Stimulated activated CD8-positive, alpha-beta memory T cell treated with anti-CD3 and anti-CD28 coated beads, Interleukin-2, amount 100 ng/mL, for 48 hours (primary cell): ENCODE measurements around the gene MMS22L.
A peak's percentile ranks its signal among the peaks of the same experiment; 100 is the strongest.

Experiments used
- DNase-seq, 2 donors: peaks; one replicate each; pipeline ENCODE4 v3.0.0-alpha.2; 2020; ENCODE audit warnings: low read depth in 2 of 2

Gene MMS22L

DNA sequence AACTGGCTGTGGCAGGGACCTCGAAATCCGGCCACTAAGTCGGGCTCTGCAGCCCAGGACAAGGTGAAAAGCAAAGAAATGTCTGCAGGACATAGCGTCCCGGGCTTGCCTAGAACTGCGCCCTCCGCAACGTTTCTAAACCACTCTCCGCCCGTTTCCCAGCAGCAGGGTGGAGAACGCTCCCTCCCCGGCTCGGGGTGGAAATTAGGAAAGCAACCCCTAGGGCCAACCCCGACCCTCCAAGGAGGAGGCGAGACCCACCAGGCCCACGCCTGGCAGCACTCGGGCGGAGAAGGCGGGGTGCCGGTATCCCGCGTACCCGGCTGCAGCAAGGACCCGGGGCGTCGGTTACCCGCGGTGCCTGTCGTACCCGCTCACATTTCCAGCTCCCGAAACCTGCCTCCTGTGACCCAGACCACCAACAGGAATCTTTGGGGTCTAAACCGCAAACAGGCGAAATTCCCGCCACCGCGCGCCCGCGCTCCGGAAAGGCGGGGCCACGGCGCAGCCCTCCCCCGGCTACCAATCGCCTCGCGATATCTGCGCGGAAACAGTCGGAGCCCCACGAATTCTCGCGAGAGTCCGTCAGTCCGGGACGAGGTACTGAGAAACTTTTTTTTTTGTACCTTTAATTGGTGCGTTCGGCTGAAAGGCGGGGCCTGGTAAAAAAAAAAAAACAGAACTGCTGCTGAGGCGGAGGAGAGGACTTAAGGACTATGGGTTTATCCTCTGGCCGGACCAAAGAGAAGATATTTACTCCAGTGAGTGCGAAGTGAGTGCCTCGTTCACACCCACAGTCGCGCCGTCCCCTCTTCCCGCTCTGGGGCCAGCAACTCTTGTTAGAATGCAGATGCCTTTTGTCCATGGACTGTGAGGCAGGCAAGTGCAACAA is at the start of gene MMS22L:
MMS22L (minus strand) TSS at position 491 of the 892 bp plus-strand sequence. CDS start 739 bp downstream, outside the sequence.
- peak; percentile 88 to 91 for DNase-seq

GRCh38 chr6:97322811-97323210 is 39.8 kb upstream of the MMS22L start:
- no peak for DNase-seq

DNA sequence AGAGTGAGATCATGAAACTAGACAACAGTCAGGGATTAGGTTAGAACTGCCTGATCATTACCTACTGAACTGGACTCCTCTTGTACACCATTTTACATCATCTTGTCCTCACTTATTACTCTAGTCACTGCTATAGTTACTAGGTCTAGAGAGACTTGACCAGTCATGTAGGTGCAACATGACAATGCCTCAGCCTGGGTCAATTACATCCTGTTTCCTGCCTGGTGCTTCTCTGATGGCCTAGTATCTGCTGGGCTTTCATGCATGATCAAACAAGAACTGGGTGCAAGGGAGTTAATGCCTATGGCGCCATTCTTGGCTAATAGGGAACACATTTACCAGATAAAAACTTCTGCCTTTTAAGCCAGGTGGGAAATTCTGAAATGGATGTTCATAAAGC is 39.2 kb upstream of the MMS22L start:
- no peak for DNase-seq

GRCh38 chr6:97316978-97317377 is 34.0 kb upstream of the MMS22L start:
- no peak for DNase-seq

DNA sequence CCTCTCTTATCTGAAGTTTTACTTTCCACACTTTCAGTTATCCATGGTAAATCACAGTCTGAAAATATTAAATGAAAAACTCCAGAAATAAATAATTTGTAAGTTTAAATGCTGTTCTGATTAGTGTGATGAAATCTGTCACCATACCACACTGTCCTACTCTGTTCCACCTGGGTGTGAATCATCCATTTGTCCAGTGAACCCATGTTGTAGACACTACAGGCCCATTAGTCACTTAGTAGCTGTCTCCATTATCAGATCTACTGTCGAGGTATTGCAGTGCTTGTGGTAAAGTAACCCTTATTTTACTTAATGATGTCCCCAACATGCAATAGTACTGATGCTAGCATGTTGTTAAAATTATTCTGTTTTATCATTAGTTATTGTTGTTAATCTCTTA is 29.2 kb upstream of the MMS22L start:
- no peak for DNase-seq

- DNase-seq = no peak
Observed at GRCh38 chr6:97306544-97307320, 23.7 kb upstream of the MMS22L start.

DNA sequence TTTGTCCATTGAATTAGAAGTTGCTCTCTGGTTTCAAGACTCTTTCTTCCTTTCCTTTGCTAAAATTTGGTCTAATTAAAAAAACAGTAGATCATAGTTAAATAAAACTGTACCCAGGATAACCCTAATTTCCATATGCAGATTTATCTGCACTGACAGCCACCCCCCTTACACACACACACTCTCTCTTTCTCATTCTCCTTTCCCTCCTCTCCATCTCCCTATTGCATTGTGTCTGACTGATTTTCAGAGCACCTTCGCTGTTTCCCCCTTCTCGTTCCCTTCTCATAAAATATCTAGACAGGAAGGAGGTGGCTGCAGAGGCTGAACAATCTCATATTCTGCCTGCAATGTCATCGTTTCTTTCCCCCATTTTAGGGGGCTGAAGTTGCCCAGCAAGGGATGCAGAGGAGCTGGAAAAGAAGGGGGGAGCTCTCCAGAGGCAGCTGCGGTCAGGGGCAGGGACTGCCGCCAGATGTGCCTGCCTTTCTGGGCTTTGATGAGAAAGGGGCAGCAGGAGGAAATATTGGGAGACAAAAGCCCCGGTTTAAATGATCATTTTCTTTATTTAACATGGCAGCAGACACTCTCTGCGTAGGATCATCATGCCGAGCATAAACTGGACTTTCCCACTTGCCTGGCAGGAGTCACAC is 22.5 kb upstream of the MMS22L start:
- no peak for DNase-seq

- no peak for DNase-seq
Observed at GRCh38 chr6:97304701-97305100, 21.7 kb upstream of the MMS22L start.

- DNase-seq = no peak
Observed at GRCh38 chr6:97294451-97294850, 11.4 kb upstream of the MMS22L start.

DNA sequence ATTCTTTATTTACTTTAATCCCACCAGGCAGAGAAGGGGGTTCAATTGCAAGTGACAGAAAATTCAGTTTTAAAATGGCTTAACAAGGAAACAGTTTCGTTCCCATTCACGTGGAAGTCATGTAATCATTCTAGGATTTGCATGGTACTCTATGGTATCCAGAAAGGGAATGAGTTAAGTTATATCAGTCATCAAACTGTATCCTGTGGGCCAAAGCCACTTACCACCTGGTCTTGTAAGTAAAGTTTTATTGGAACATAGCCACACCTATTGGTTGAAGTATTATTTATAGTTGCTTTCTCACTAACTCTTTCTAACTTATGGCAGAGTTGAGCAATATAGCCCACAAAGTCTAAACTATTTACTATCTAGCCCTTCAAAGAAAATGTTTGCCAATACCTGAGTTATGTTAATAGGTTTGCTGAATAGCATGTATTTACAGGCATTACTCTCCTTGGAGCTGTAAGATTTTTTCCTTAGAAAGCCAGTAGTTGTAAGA is 10.2 kb upstream of the MMS22L start:
- DNase-seq = no peak

GRCh38 chr6:97292671-97293070 is 9.7 kb upstream of the MMS22L start:
- DNase-seq = no peak

GRCh38 chr6:97291896-97292295 is 8.9 kb upstream of the MMS22L start:
- no peak for DNase-seq

- DNase-seq = no peak
Observed at GRCh38 chr6:97289332-97289731, 6.3 kb upstream of the MMS22L start.

DNA sequence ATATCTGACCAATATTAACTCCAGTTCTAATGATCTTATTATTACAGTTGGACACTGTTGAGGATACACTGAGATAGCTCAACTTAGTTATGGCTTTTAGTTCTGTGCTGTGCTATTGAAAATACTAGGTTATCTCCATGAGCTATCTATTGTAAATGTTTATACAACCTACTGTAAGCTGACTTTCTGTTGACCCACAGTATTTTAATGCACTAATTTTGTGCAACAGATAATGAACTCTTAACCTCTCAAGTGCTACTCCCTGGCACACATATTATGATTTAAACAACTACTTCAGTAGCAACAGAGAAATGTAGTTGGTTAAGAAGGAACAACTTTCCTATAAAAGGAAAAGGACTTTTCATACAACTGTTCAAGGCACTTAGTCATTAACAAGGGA is 5.2 kb upstream of the MMS22L start:
- DNase-seq = no peak

- DNase-seq = no peak
Observed at GRCh38 chr6:97282238-97282725, 734 bp downstream of the MMS22L start.

GRCh38 chr6:97280766-97281165 is 2.2 kb downstream of the MMS22L start:
- no peak for DNase-seq

DNA sequence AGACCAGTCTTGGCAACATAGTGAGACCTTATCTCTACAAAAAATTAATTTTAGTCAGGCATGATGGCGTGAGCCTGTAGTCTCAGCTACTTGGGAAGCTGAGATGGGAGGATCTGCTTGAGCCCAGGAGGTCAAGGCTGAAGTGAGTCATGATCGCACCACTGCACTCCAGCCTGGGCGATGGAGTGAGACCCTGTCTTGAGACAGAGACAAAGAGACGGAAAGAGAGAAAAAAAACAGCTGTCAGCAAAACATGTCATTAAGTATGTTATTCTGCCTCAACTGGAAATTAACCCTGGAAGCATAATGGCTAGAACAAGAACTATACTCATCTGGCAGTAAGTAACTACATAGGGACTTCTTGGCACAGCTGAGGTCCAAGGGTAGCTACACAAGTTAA is 7.2 kb downstream of the MMS22L start:
- no peak for DNase-seq

GRCh38 chr6:97269821-97270220 is 13.2 kb downstream of the MMS22L start:
- no peak for DNase-seq

- DNase-seq = no peak
Observed at GRCh38 chr6:97262676-97263075, 20.3 kb downstream of the MMS22L start.

DNA sequence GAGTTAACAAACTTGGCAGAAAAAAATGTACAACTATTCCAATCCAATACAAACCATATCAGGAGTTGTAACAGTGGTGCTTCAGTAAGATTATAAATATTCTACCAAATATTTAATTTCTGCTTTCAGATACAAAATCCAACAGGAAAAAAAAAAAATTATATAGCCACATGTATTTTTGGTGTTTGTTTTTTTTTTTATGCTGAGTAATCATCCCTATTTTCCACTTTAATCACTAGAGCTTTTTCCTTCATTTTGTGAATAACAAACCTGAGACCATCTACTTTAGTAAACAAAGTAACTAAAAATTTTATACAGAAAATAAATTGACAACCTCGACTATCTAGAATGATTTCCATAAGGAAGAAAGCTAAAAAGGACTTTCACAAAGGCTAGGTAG is 36.2 kb downstream of the MMS22L start:
- DNase-seq = no peak

DNA sequence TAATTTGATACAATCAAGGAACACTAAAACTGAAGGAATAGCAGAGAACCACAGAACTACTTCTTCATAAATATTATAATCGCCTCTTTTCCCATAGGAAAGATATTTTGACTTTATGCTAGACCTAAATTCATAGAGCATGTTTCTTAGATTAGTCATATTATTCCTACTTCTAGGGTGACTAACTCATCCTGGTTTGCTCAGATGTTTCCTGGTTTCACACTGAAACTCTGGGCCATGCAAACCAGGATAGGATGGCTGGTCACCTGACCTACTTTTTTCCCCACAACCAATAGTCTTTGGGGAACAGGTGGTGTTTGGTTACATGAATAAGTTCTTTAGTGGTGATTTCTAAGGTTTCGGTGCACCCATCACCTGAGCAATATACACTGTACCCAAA is 42.8 kb downstream of the MMS22L start:
- no peak for DNase-seq

DNA sequence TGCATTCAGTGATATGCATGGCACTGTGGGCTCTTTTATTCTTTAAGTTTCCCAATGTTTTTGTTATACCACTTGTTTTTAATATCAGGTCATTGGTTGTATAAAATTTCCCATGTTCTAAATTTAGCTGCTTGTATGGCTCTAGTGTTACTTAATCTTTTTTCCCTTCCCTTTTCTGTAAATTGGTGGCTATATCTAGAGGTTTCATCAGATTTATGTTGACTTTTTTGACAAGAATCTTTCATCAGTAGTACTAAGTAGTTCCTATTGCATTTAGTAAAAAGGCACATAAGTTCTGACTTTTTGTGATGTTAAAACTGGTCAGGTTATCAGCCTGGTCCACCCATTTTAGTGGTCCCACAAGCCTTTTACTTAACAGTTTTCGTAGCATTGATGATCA is 51.1 kb downstream of the MMS22L start:
- no peak for DNase-seq
